H9 (cell line): ENCODE results near the gene UNC13C. TPM values are rescaled to one million over a fixed set of nuclear protein-coding genes. Genes with fewer than 3 reads are reported as not detected.

ENCODE experiments used
- DNase-seq: peaks from one replicate; pipeline ENCODE4 v3.0.0-alpha.2; 2017
- H2AFZ ChIP-seq: one replicate; pipeline ENCODE4 v1.6.1; 2013; ENCODE audit warnings: mild to moderate bottlenecking, low read length, control low read depth, moderate library complexity
- H2AK5ac ChIP-seq: 2 replicates; pipeline ENCODE4 v1.6.1; 2013; ENCODE audit warnings: low read length, control low read depth, mixed read lengths; ENCODE audit not compliant: insufficient read length
- H2BK120ac ChIP-seq: one replicate; pipeline ENCODE4 v1.6.1; 2013; ENCODE audit warnings: low read depth, mild to moderate bottlenecking, low read length, control low read depth, inconsistent platforms; ENCODE audit not compliant: poor library complexity, severe bottlenecking
- H2BK12ac ChIP-seq: 2 replicates; pipeline ENCODE4 v1.6.1; 2013; ENCODE audit warnings: low read length, control low read depth, mixed read lengths, low read depth; ENCODE audit not compliant: insufficient read length
- H2BK15ac ChIP-seq: 2 replicates; pipeline ENCODE4 v1.6.1; 2013; ENCODE audit warnings: low read depth, low read length, control low read depth
- H2BK20ac ChIP-seq: one replicate; pipeline ENCODE4 v1.6.1; 2013; ENCODE audit warnings: low read depth, mild to moderate bottlenecking, low read length, control low read depth, inconsistent platforms; ENCODE audit not compliant: poor library complexity, severe bottlenecking
- H2BK5ac ChIP-seq: 2 replicates; pipeline ENCODE4 v1.6.1; 2013; ENCODE audit warnings: low read length, control low read depth, mixed read lengths; ENCODE audit not compliant: insufficient read length
- H3K14ac ChIP-seq: 2 replicates; pipeline ENCODE4 v1.6.1; 2013; ENCODE audit warnings: low read length, control low read depth; ENCODE audit not compliant: insufficient read depth
- H3K18ac ChIP-seq: 2 replicates; pipeline ENCODE4 v1.6.1; 2013; ENCODE audit warnings: low read depth, mild to moderate bottlenecking, mixed read lengths, low read length, control low read depth; ENCODE audit not compliant: insufficient read length
- H3K23ac ChIP-seq: 2 replicates; pipeline ENCODE4 v1.6.1; 2013; ENCODE audit warnings: low read length, control low read depth, mixed read lengths, low read depth; ENCODE audit not compliant: insufficient read length
- H3K23me2 ChIP-seq: 2 replicates; pipeline ENCODE4 v1.6.1; 2013; ENCODE audit warnings: low read depth, mild to moderate bottlenecking, mixed read lengths, low read length, control low read depth; ENCODE audit not compliant: insufficient read length, poor library complexity, severe bottlenecking
- H3K27ac ChIP-seq: 2 replicates; pipeline ENCODE4 v1.5.1; 2013; ENCODE audit warnings: low read length, control low read depth, mixed read lengths, low read depth; ENCODE audit not compliant: insufficient read length
- H3K27me3 ChIP-seq: 2 replicates; pipeline ENCODE4 v1.6.1; 2013; ENCODE audit warnings: low read length, control low read depth, inconsistent platforms; ENCODE audit not compliant: insufficient read depth
- H3K4ac ChIP-seq: 2 replicates; pipeline ENCODE4 v1.6.1; 2013; ENCODE audit warnings: low read depth, mild to moderate bottlenecking, control low read depth, inconsistent platforms, low read length, moderate library complexity
- H3K4me1 ChIP-seq: 2 replicates; pipeline ENCODE4 v1.6.1; 2013; ENCODE audit warnings: low read length, control low read depth, inconsistent platforms; ENCODE audit not compliant: insufficient read depth
- H3K4me2 ChIP-seq: 2 replicates; pipeline ENCODE4 v1.6.1; 2013; ENCODE audit warnings: low read length, control low read depth, mixed read lengths; ENCODE audit not compliant: insufficient read length, insufficient read depth
- H3K56ac ChIP-seq: 2 replicates; pipeline ENCODE4 v1.6.1; 2013; ENCODE audit warnings: low read depth, mild to moderate bottlenecking, mixed read lengths, low read length, control low read depth; ENCODE audit not compliant: insufficient read length
- H3K79me1 ChIP-seq: 2 replicates; pipeline ENCODE4 v1.6.1; 2013; ENCODE audit warnings: low read depth, mild to moderate bottlenecking, moderate library complexity, low read length, control low read depth, inconsistent platforms; ENCODE audit not compliant: insufficient read depth, poor library complexity, severe bottlenecking
- H3K79me2 ChIP-seq: 2 replicates; pipeline ENCODE4 v1.6.1; 2013; ENCODE audit warnings: low read length, control low read depth, inconsistent platforms; ENCODE audit not compliant: insufficient read depth
- H3K9ac ChIP-seq: 2 replicates; pipeline ENCODE4 v1.6.1; 2013; ENCODE audit warnings: low read length, control low read depth, mixed read lengths; ENCODE audit not compliant: insufficient read length; ENCODE audit errors: extremely low read depth
- H3K9me3 ChIP-seq: one replicate; pipeline ENCODE4 v1.6.1; 2013; ENCODE audit warnings: low read depth, low read length, inconsistent platforms; ENCODE audit not compliant: control insufficient read depth
- H3T11ph ChIP-seq: one replicate; pipeline ENCODE4 v1.6.1; 2013; ENCODE audit warnings: mild to moderate bottlenecking, low read length, control low read depth, inconsistent platforms
- H4K20me1 ChIP-seq: one replicate; pipeline ENCODE4 v1.6.1; 2013; ENCODE audit not compliant: control insufficient read depth, insufficient read length, insufficient read depth
- H4K5ac ChIP-seq: 2 replicates; pipeline ENCODE4 v1.6.1; 2013; ENCODE audit warnings: low read depth, mild to moderate bottlenecking, mixed read lengths, low read length, control low read depth; ENCODE audit not compliant: insufficient read length
- H4K8ac ChIP-seq: replicated peaks from 2 replicates; pipeline ENCODE4 v1.6.1; 2013; ENCODE audit warnings: low read length, control low read depth, mixed read lengths, low read depth; ENCODE audit not compliant: insufficient read length
- H4K91ac ChIP-seq: 2 replicates; pipeline ENCODE4 v1.6.1; 2013; ENCODE audit warnings: low read depth, mild to moderate bottlenecking, moderate library complexity, mixed read lengths, low read length, control low read depth; ENCODE audit not compliant: insufficient read length
- H3K27ac Mint-ChIP-seq, 3 experiments: 2 replicates in 2 of 3; 3 replicates in 1 of 3; pipeline ENCODE4 v1.8.0; 2020 to 2021; ENCODE audit warnings: mixed read lengths in 3 of 3, mild to moderate bottlenecking in 1 of 3, moderate library complexity in 1 of 3
- H3K27me3 Mint-ChIP-seq: 2 replicates; pipeline ENCODE4 v1.8.0; 2021; ENCODE audit warnings: low read depth, mild to moderate bottlenecking, moderate library complexity, mixed read lengths
- H3K36me3 Mint-ChIP-seq, 3 experiments: 2 replicates in 2 of 3; 3 replicates in 1 of 3; pipeline ENCODE4 v1.8.0; 2020 to 2021; ENCODE audit warnings: low read depth in 3 of 3, mixed read lengths in 3 of 3; ENCODE audit not compliant: insufficient read depth in 1 of 3
- H3K4me1 Mint-ChIP-seq, 2 experiments: 2 replicates each; pipeline ENCODE4 v1.8.0; 2020; ENCODE audit warnings: mixed read lengths in 2 of 2
- H3K4me3 Mint-ChIP-seq, 2 experiments: 2 replicates in 1 of 2; 3 replicates in 1 of 2; pipeline ENCODE4 v1.8.0; 2020 to 2021; ENCODE audit warnings: mild to moderate bottlenecking in 2 of 2, mixed read lengths in 2 of 2, moderate library complexity in 1 of 2
- H3K9me3 Mint-ChIP-seq, 2 experiments: 2 replicates in 1 of 2; 3 replicates in 1 of 2; pipeline ENCODE4 v1.8.0; 2020; ENCODE audit warnings: mild to moderate bottlenecking in 2 of 2, mixed read lengths in 2 of 2, moderate library complexity in 1 of 2
- WGBS: extraction: QIAGEN DNeasy Blood & Tissue Kit; methylation state at CpG from one replicate; pipeline ENCODE4 v1.1.7; 2013; ENCODE audit warnings: missing lambda C conversion rate, low lambda C conversion rate, mixed read lengths; ENCODE audit not compliant: insufficient read length; ENCODE audit errors: extremely low coverage; 5-methylcytosine and 5-hydroxymethylcytosine counted together
- total RNA-seq: library from RNA; stranded (reverse); gene quantifications from 2 replicates; pipeline ENCODE4 v1.2.1, GENCODE V29; 2021
- TF ChIP-seq, protein P1 (sequence below): fragments of 200-600 bp; sonication (generic); conservative IDR thresholded peaks from 3 replicates; pipeline ENCODE4 v1.8.0; 2021; ENCODE audit warnings: antibody characterized with exemption, mild to moderate bottlenecking

The UNC13C gene
- total RNA-seq, 1 experiment from 2014 or later = 0.02 TPM

DNA sequence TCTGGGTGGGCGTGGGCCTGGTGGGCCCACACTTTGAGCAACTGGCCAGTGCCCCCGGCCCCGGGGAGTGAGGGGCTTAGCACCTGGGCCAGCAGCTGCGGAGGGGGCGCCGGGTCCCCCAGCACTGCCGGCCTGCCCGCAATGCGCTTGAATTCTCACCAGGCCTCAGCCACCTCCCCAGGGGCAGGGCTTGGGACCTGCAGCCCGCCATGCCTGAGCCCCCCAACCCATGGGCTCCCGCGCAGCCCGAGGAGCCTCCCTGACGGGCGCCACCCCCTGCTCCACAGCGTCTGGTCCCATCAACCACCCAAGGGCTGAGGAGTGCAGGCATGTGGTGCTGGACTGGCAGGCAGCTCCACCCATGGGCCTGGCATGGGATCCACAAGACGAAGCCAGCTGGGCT is 484.3 kb downstream of the UNC13C start:
- no peak overlapping the region for H2BK5ac ChIP-seq
- no peak overlapping the region for H3T11ph ChIP-seq
- Mint-ChIP-seq H3K9me3 (peaks cover 37 to 46% of the 10 kb centered on the region in 2 experiments), H3K36me3 (peaks cover 6 to 33% (median 14%) of the 10 kb centered on the region in 3 experiments; a peak in 6 of 7 replicates), H3K27me3 (no peaks in the 10 kb centered on the region; the same call in none of the 2 replicates), H3K4me1 (no peaks in the 10 kb centered on the region), H3K4me3 (no peak overlapping the region), H3K27ac (no peak overlapping the region)
- no CpG with 5 or more reads among the region's 17 CpGs for WGBS
- TF ChIP-seq, protein P1, sequence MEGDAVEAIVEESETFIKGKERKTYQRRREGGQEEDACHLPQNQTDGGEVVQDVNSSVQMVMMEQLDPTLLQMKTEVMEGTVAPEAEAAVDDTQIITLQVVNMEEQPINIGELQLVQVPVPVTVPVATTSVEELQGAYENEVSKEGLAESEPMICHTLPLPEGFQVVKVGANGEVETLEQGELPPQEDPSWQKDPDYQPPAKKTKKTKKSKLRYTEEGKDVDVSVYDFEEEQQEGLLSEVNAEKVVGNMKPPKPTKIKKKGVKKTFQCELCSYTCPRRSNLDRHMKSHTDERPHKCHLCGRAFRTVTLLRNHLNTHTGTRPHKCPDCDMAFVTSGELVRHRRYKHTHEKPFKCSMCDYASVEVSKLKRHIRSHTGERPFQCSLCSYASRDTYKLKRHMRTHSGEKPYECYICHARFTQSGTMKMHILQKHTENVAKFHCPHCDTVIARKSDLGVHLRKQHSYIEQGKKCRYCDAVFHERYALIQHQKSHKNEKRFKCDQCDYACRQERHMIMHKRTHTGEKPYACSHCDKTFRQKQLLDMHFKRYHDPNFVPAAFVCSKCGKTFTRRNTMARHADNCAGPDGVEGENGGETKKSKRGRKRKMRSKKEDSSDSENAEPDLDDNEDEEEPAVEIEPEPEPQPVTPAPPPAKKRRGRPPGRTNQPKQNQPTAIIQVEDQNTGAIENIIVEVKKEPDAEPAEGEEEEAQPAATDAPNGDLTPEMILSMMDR = no peak
- no peak overlapping the region for H4K91ac ChIP-seq
- H4K5ac ChIP-seq = no peak overlapping the region
- no peak overlapping the region for H2AFZ ChIP-seq
- no peak overlapping the region for H3K9ac ChIP-seq
- H3K23ac ChIP-seq = no peak overlapping the region
- no peak for DNase-seq
- no peaks in the 10 kb centered on the region for H3K79me1 ChIP-seq
- H3K27me3 ChIP-seq = no peaks in the 10 kb centered on the region
- no peak overlapping the region for H2BK120ac ChIP-seq
- H3K18ac ChIP-seq = no peak overlapping the region
- no peaks in the 10 kb centered on the region for H3K79me2 ChIP-seq
- H3K56ac ChIP-seq = no peak overlapping the region
- no peaks in the 10 kb centered on the region for H3K23me2 ChIP-seq
- H2BK20ac ChIP-seq = no peak overlapping the region
- no peaks in the 10 kb centered on the region for H3K9me3 ChIP-seq
- H3K4me1 ChIP-seq = no peaks in the 10 kb centered on the region
- no peak overlapping the region for H3K27ac ChIP-seq
- no peak overlapping the region for H3K14ac ChIP-seq
- H3K4me2 ChIP-seq = no peak overlapping the region
- H2BK15ac ChIP-seq = no peak overlapping the region
- H4K8ac ChIP-seq = no peak overlapping the region
- no peaks in the 10 kb centered on the region for H4K20me1 ChIP-seq
- no peak overlapping the region for H2BK12ac ChIP-seq
- no peak overlapping the region for H2AK5ac ChIP-seq
- H3K4ac ChIP-seq = no peak overlapping the region
